Stomach (tissue), 4 donors: ENCODE results near the gene SNX21.

Source experiments
- CTCF ChIP-seq, 7 experiments: fragments of 450-650 bp in 4 of 7; fragments of 200-600 bp in 3 of 7; sonication (generic) in 3 of 7; IDR thresholded peaks; one replicate each; pipeline ENCODE4 v1.5.1; 2016 to 2019; ENCODE audit warnings: antibody characterized with exemption in 7 of 7, control low read depth in 2 of 7, mild to moderate bottlenecking in 1 of 7
- EP300 ChIP-seq: sonication (generic); formaldehyde crosslinking; IDR thresholded peaks from one replicate; pipeline ENCODE4 v1.6.1; 2017; ENCODE audit warnings: antibody characterized with exemption
- POLR2AphosphoS5 ChIP-seq, 3 donors: sonication (generic); formaldehyde crosslinking; IDR thresholded peaks; one replicate each; pipeline ENCODE4 v1.6.1; 2016; ENCODE audit warnings: antibody characterized with exemption in 3 of 3

- no peak for TF ChIP-seq EP300
- TF ChIP-seq CTCF (IDR thresholded peaks at IDR 0.05): no peak
- TF ChIP-seq POLR2AphosphoS5 (IDR thresholded peaks at IDR 0.05): no peak
Observed at GRCh38 chr20:45801851-45802250, 31.7 kb upstream of the SNX21 start.
